Psoas muscle (tissue), 8 donors: Measurements from ENCODE around the gene MTRR. TPM values are rescaled to one million over a fixed set of nuclear protein-coding genes. Genes with fewer than 3 reads are reported as not detected.
A peak's percentile ranks its signal among the peaks of the same experiment; 100 is the strongest.

Experiments used
- ATAC-seq, 4 donors: fragments of 200-7000 bp; cut with Tn5 transposase; one replicate each; pipeline ENCODE4 v1.9.1; 2020; ENCODE audit warnings: moderate library complexity in 3 of 4, mild to moderate bottlenecking in 2 of 4
- DNase-seq, 2 donors: peaks; one replicate each; pipeline ENCODE4 v3.0.0-alpha.2; 2020
- H3K27ac ChIP-seq: fragments of 200-600 bp; one replicate; pipeline ENCODE4 v1.8.0; 2022
- H3K27me3 ChIP-seq, 3 donors: fragments of 200-600 bp in 1 of 3; one replicate each; pipeline versions ENCODE4 v1.6.1 to v1.8.0; 2013 to 2022; ENCODE audit warnings: low read length in 2 of 3, mild to moderate bottlenecking in 2 of 3, moderate library complexity in 1 of 3; ENCODE audit not compliant: insufficient read depth in 3 of 3
- H3K36me3 ChIP-seq, 2 donors: fragments of 200-600 bp in 1 of 2; one replicate each; pipeline versions ENCODE4 v1.6.1 to v1.8.0; 2013 to 2022; ENCODE audit warnings: low read depth in 1 of 2, mild to moderate bottlenecking in 1 of 2, moderate library complexity in 1 of 2; ENCODE audit not compliant: insufficient read depth in 1 of 2
- H3K4me1 ChIP-seq: fragments of 200-600 bp; one replicate; pipeline ENCODE4 v1.8.0; 2022
- H3K4me3 ChIP-seq: fragments of 200-600 bp; one replicate; pipeline ENCODE4 v1.8.0; 2022; ENCODE audit warnings: mild to moderate bottlenecking
- H3K9me3 ChIP-seq: fragments of 200-600 bp; one replicate; pipeline ENCODE4 v1.8.0; 2022
- WGBS, 3 donors: extraction: QIAGEN DNeasy Blood & Tissue Kit; methylation state at CpG; one replicate each; pipeline versions ENCODE4 v1.1.6 to v1.1.7; 2013; 5-methylcytosine and 5-hydroxymethylcytosine counted together
- intact Hi-C, 2 donors: fragments of 100-400 bp; cut with DNase I; formaldehyde crosslinking; loops; one replicate each; pipeline versions ENCODE4 v1.11.0 to v1.14.2; 2022
- polyA plus RNA-seq, 3 donors: library from polyadenylated mRNA; stranded (reverse); fragments of 200-250 nt; gene quantifications; one replicate each; pipeline ENCODE4 v1.2.3, GENCODE V29; 2013
- total RNA-seq, 4 donors: library from RNA; stranded (reverse); fragmentation: NEBNext Ultra II Directional in 2 of 4; extraction: Animal tissue kit (Norgen Biotek cat#: 25700) in 2 of 4; gene quantifications; one replicate each; pipeline versions ENCODE4 v1.2.1 to v1.2.4, GENCODE V29; 2021 to 2023
- TF ChIP-seq, protein P1 (sequence below): fragments of 200-600 bp; IDR thresholded peaks from one replicate; pipeline ENCODE4 v1.8.0; 2022; ENCODE audit warnings: antibody characterized with exemption
- donor health status: healthy with polysubstance abuse.
- donor health status: DM: no; HTN: no; CAD: no; lungs with moderate emphysema.
- donor health status: Bipolar disorder and iron deficiency.
- donor health status: healthy.
- donor health status: DM: yes; HTN: yes; CAD: no.
- donor health status: DM: no; HTN: no; CAD: no.
- donor health status: DM: no; HTN: no; CAD: no.
- donor health status: DM: yes; HTN: yes; CAD: no.

MTRR gene
- total and polyA plus RNA-seq, 7 donors = 22.6 to 69.1 (median 63.3) TPM

GRCh38 chr5:7852542-7852941 is 16.4 kb upstream of the MTRR start:
- H3K4me3 ChIP-seq = no peak overlapping the region
- DNase-seq (no peak), ATAC-seq (no peak)
- WGBS, 3 donors = 63 to 71% (median 71%) methylated on average over 1 of the region's 1 CpG
- H3K36me3 ChIP-seq = no peaks in the 10 kb centered on the region
- intact Hi-C loops = no loop called here
- H3K9me3 ChIP-seq = no peaks in the 10 kb centered on the region
- peaks cover 0 to 29% (median 8%) of the 10 kb centered on the region in 3 donors for H3K27me3 ChIP-seq
- H3K4me1 ChIP-seq = peaks cover 6% of the 10 kb centered on the region
- TF ChIP-seq, protein P1, sequence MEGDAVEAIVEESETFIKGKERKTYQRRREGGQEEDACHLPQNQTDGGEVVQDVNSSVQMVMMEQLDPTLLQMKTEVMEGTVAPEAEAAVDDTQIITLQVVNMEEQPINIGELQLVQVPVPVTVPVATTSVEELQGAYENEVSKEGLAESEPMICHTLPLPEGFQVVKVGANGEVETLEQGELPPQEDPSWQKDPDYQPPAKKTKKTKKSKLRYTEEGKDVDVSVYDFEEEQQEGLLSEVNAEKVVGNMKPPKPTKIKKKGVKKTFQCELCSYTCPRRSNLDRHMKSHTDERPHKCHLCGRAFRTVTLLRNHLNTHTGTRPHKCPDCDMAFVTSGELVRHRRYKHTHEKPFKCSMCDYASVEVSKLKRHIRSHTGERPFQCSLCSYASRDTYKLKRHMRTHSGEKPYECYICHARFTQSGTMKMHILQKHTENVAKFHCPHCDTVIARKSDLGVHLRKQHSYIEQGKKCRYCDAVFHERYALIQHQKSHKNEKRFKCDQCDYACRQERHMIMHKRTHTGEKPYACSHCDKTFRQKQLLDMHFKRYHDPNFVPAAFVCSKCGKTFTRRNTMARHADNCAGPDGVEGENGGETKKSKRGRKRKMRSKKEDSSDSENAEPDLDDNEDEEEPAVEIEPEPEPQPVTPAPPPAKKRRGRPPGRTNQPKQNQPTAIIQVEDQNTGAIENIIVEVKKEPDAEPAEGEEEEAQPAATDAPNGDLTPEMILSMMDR = no peak
- H3K27ac ChIP-seq = no peak overlapping the region

- H3K36me3 ChIP-seq = peaks cover 0 to 4% of the 10 kb centered on the region in 2 donors
- WGBS, 3 donors = 82 to 87% (median 85%) methylated on average over 2 of the region's 2 CpGs
- H3K27ac ChIP-seq = no peak overlapping the region
- peaks cover 6% of the 10 kb centered on the region for H3K4me1 ChIP-seq
- peaks cover 0 to 28% (median 8%) of the 10 kb centered on the region in 3 donors for H3K27me3 ChIP-seq
- H3K4me3 ChIP-seq = no peak overlapping the region
- ATAC-seq (no peak), DNase-seq (no peak)
- no peaks in the 10 kb centered on the region for H3K9me3 ChIP-seq
- intact Hi-C loops = no loop called here
- TF ChIP-seq, protein P1 = no peak
These were observed 16.0 kb upstream of the MTRR start for GRCh38 chr5:7852988-7853387.

DNA sequence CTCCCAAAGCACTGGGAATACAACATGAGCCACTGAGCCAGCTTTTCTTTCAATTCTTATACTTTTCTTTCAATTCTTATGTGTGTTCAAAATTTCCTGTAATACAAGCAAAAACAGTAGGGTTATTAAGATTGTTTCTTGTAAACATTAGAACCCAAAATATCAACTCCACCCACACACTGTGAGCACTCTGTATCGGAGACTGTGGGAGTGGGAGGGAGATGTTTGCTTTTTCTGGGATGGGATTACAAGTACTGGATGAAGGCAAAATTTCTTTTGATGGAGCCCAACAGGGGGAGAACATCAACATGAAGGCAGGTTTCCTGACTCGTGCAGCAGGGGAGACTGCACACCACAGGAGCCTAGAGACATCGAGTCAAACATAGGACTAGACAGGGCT is 13.3 kb upstream of the MTRR start:
- 64 to 71% (median 65%) methylated on average over 3 of the region's 3 CpGs for WGBS, 3 donors
- no peaks in the 10 kb centered on the region for H3K9me3 ChIP-seq
- H3K36me3 ChIP-seq = peaks cover 0 to 30% of the 10 kb centered on the region in 2 donors
- TF ChIP-seq, protein P1 = no peak
- intact Hi-C loops = no loop called here
- no peak for ATAC-seq
- H3K27me3 ChIP-seq = peaks cover 0 to 6% (median 0%) of the 10 kb centered on the region in 3 donors
- DNase-seq = no peak
- no peak overlapping the region for H3K4me3 ChIP-seq
- no peaks in the 10 kb centered on the region for H3K4me1 ChIP-seq
- no peak overlapping the region for H3K27ac ChIP-seq

- Histone ChIP-seq H3K27ac (no peak overlapping the region), H3K9me3 (no peaks in the 10 kb centered on the region), H3K27me3 (no peaks in the 10 kb centered on the region), H3K36me3 (peaks cover 0 to 42% of the 10 kb centered on the region in 2 donors), H3K4me1 (no peaks in the 10 kb centered on the region), H3K4me3 (no peak overlapping the region)
- TF ChIP-seq, protein P1 = peak; percentile 63
- intact Hi-C loops = no loop called here
- WGBS, 3 donors = 96 to 100% (median 100%) methylated on average over 2 of the region's 2 CpGs
- DNase-seq (no peak), ATAC-seq (peak; percentile 66 to 87 (median 83))
These were observed 12.1 kb upstream of the MTRR start for GRCh38 chr5:7856855-7857254.

GRCh38 chr5:7857361-7857760 is 11.6 kb upstream of the MTRR start:
- no peak overlapping the region for H3K4me3 ChIP-seq
- peaks cover 3 to 47% of the 10 kb centered on the region in 2 donors for H3K36me3 ChIP-seq
- no peaks in the 10 kb centered on the region for H3K4me1 ChIP-seq
- TF ChIP-seq, protein P1 = no peak
- no peaks in the 10 kb centered on the region for H3K9me3 ChIP-seq
- no peak overlapping the region for H3K27ac ChIP-seq
- 77 to 82% (median 82%) methylated on average over 5 of the region's 5 CpGs for WGBS, 3 donors
- intact Hi-C loops = no loop called here
- ATAC-seq = peak in 1 of 4 donors; percentile 13
- no peak for DNase-seq
- H3K27me3 ChIP-seq = no peaks in the 10 kb centered on the region
